ENCODE data around the gene CERS6.

The CERS6 gene

GRCh38 chr2:168596881-168597655, 141.0 kb downstream of the CERS6 start:
- no peak for DNase-seq (ENCODE audit: low read depth in 2 of 3, low spot score in 1 of 3)

- no peak for DNase-seq (ENCODE audit: low read depth in 2 of 3, low spot score in 1 of 3)
Measured at GRCh38 chr2:168599738-168600137, 143.7 kb downstream of the CERS6 start.

DNA sequence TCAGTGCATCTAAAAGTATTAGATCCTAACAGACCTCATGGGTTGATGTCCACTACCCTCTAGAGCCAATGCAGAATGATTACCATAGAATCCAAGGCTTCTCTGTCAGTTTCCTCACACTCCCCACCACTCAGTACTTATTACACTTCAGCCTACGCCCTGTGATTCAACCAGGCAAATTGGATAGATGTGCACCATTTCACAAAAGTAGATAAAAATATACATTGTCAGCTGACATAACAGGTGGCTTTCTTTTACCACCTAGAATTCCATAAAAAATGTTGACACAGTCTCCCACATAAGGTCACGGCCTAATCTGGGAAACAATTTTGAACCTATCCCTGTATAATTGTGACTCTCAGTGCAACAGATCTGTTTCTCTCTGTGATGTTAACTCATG, 144.9 kb downstream of the CERS6 start:
- no peak for DNase-seq (ENCODE audit: low read depth in 2 of 3, low spot score in 1 of 3)

GRCh38 chr2:168601741-168602140, 145.7 kb downstream of the CERS6 start:
- no peak for DNase-seq (ENCODE audit: low read depth in 2 of 3, low spot score in 1 of 3)

DNA sequence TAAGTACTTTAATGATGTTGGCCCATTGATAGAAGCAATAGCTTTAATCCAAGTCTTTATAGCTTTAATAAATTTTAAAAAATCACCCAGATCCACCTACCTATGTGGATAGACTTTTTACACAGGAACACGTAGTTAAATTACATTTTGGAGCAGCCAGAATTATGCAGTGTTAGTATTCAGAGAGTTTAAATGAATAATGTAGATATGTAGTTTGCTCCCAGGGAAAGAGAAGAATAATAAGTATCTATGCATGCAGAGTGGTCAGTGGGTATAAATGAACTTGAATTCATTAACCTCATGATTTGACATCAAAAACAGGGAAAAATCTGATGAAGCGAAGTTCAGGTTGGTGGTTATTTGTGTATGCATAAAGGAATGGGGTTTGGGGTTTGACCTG, 146.3 kb downstream of the CERS6 start:
- no peak for DNase-seq (ENCODE audit: low read depth in 2 of 3, low spot score in 1 of 3)

GRCh38 chr2:168602846-168603401, 146.9 kb downstream of the CERS6 start:
- DNase-seq (ENCODE audit: low read depth in 2 of 3, low spot score in 1 of 3) = no peak

- no peak for DNase-seq (ENCODE audit: low read depth in 2 of 3, low spot score in 1 of 3)
Measured at GRCh38 chr2:168603439-168603961, 147.4 kb downstream of the CERS6 start.

DNA sequence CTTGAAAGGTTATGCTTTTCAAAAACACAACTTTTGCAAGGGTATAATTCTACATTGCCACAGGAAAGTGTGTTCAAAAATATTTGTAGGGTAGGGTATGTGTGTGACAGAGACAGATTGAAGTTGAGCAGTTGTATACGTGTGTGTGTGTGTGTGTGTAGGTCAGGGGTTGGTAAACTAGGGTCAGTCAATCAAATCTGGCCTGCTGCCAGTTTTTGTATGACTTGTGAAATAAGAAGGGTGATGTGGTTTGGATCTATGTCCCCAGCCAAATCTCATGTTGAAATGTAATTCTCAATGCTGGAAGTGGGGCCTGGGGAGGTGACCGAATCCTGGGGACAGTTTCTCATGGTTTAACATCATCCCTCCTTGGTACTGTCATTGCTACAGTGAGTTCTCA, 148.2 kb downstream of the CERS6 start:
- DNase-seq (ENCODE audit: low read depth in 2 of 3, low spot score in 1 of 3) = no peak

DNA sequence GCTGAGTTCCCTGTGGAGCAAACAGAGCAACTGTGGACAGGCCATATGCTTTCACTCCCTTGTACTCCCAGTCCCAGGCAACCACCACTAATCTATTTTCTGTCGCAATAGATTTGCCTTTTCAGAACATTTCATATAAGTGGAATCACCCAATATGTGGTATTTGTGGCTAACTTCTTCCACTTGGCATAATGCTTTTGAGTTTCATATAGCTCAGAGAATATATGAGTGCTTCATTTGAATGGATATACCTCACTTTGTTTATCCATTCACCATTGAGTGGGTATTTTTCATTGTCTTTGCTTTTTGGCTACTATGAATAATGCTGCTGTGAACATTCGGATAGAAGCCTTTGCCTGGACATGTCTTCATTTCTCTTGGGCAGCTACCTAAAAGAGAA, 151.9 kb downstream of the CERS6 start:
- no peak for DNase-seq (ENCODE audit: low read depth in 2 of 3, low spot score in 1 of 3)

DNA sequence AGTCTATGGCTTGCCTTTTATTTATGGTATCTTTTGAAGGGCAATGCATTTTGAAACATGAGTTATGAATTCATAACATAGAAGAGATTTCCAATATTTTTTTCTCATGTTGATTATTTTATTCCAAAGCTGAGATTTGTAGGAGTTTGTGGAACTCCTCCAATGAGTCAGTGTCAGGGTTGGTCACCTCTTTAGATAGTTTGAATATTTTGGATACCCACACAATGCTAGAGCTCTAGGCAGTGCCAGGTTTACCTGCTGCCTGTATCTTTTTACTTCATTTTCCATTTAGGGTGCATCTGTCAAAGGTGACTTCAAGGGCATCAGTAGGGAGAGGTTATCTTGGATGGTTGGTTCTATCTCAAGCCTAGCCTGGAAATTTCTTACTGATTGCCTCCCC, 152.7 kb downstream of the CERS6 start:
- no peak for DNase-seq (ENCODE audit: low read depth in 2 of 3, low spot score in 1 of 3)

- no peak for DNase-seq (ENCODE audit: low read depth in 2 of 3, low spot score in 1 of 3)
Measured at GRCh38 chr2:168611091-168611490, 155.0 kb downstream of the CERS6 start.

DNA sequence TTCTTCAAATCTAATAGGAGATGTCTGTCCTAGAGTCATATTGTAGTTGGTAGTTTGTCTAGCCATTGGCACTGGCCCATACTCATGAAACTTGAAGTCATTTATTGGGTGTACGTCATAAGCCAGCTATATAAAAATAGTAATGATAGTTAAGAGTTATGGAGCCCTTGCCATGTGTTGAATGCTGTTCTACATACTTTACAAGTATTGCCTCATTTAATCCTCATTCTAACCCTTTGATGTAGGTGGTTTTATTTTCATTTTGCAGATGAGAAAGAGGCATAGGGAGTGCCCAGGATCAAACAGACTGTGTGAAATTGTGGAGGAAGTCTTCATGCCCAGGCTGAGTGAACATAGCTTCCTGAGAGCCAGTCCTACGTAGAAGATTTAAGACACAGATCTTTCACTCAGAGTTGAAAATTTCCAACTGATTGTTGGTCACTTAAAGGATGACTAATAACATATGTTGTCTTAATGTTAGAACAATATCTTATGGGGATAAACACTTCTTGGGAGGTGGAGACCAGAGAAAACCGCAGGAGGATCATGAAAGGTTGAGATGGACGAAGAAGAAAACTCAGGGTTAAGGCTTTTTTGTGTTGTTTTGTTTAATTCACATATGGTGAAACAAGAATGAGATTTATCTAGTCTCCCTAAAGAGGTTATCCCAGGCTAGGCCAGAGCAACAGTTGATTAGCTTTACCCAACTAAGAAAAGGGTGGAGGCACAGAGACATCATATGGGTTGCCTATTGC, 156.0 kb downstream of the CERS6 start:
- DNase-seq (ENCODE audit: low read depth in 2 of 3, low spot score in 1 of 3) = no peak

DNA sequence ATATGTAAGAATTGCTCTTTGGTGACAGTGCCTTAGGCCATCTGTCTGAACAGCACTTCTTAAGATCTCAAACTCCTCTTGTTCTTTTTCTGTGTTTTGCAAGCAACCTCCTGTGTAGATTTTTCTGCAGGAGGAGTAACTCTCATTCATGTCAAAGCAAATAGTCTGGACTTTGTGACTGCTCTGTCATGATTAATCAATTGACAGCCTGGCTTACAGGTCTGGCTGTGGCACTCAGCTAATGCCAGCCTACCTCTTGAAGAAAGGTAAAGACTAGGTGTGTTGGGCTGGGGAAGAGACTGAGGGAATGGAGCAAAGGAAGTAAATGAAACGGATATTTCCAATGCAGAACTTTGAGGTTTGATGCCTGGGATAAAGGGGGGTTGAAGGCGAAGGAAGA, 156.6 kb downstream of the CERS6 start:
- no peak for DNase-seq (ENCODE audit: low read depth in 2 of 3, low spot score in 1 of 3)

DNA sequence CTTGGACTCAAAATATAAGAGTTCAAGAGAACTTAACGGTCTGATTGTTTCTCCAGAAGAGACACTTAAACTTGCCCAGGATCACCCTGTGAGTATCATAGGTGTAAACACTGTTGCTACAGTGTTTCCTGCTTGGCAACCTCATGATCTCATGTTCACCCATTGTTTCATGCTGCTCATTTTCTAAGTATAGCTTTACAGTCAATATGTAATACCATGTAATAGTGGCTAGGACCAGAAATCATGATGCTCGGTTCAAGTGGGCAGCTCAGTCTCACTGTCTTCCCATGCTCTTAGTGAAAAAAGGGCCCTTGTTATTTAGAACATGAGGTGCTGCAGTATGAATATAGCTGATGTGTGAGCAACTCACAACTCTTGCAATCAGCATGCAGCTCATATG, 157.5 kb downstream of the CERS6 start:
- DNase-seq (ENCODE audit: low read depth in 2 of 3, low spot score in 1 of 3) = no peak

DNA sequence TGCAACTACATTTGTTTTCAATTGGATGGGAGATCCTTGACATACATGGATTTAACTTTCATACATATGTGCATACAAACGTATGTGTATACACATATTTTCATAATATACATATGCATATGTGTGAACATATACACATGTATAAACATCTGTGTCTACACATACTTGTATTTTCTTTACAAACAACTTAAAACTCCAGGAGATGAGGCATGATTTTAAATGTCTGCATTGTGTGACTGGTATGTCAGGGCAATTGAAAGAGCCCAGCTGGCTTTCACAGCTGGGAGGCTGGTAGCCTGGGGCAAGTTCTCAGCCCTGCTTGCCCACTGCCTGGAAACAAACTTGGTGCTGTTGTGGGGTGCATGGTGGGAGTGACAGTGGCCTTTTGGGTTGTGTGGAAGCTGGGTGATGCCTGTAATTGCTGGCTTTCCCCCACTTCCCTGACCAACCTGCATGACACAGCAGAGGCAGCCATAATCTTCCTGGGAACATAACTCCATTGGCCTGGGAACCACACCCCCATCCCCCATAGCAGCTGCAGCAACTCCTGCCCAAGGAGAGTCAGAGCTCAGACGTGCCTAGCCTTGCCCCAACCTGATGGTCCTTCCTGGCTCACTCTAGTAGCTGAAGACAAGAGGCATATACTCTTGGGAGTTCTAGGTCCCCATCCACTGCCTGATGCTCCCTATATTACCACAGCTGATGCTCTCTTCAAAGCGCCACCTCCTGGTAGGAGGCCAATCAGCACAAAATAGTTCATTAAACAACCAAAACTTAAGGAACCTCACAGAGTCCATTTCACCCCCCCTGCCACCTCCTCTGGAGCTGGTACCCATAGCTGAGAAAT, 158.3 kb downstream of the CERS6 start:
- no peak for DNase-seq (ENCODE audit: low read depth in 2 of 3, low spot score in 1 of 3)

- DNase-seq (ENCODE audit: low read depth in 2 of 3, low spot score in 1 of 3) = no peak
Measured at GRCh38 chr2:168620554-168620953, 164.5 kb downstream of the CERS6 start.

GRCh38 chr2:168622559-168622958, 166.5 kb downstream of the CERS6 start:
- DNase-seq (ENCODE audit: low read depth in 2 of 3, low spot score in 1 of 3) = no peak

DNA sequence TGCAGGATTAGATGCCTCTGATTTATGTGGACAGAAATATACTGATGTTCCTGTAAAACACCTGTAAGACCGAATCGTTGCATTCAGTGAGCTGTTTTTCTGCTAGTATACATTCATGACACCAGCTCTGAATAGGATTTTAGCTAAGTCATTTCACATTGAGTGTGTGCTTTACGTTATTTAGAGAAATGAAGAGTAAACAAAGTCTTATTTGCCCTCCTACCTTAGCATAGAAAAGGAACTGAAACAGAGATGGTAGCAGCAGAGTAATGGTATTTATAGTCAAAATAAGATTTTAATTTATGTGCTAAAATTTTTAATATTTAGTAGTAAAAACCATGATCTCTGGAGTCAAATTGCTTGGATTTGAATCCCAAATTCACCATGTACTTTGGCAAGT, 168.0 kb downstream of the CERS6 start:
- DNase-seq (ENCODE audit: low read depth in 2 of 3, low spot score in 1 of 3) = no peak

- DNase-seq (ENCODE audit: low read depth in 2 of 3, low spot score in 1 of 3) = no peak
Measured at GRCh38 chr2:168626096-168626495, 170.0 kb downstream of the CERS6 start.

DNA sequence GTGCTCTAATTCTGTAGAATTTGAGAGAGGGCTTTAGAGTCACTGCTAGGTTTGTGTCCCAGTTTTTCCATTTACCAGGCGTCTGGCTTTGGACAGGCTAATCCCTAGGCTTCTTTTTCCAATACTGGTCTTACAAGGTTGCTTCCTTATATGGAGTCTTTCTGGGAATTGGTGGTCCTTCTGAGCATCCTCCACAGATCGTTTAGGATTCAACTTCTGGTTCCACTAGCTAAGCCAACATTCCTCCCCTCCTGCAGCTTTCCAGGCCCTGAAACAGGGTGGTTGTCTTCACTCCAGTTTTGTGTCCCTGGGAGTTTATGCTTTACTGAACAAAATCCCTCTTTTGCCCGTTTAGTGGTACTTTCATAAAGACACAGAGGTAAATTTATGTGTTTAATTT, 170.6 kb downstream of the CERS6 start:
- no peak for DNase-seq (ENCODE audit: low read depth in 2 of 3, low spot score in 1 of 3)

DNA sequence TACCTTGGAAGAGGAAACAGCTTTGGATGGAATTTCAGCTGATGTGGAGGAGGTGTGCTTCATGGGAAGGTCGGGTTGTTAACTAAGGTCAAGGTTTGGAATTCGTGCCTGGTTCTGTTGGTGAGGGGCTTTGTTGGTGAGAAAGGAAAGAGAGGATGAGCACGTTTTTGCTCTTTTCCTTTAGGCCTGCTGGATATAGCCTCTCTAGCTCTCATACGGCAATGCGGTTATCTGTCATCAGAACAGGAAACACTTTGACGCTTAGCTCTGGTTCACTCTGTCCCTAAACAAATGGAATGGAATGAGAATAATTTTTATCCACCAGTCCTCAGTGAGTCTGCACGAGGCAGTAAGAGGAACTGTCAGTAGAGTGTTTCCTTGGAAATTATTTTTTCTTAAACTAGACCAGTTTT, 176.6 kb downstream of the CERS6 start:
- no peak for DNase-seq (ENCODE audit: low read depth in 2 of 3, low spot score in 1 of 3)
